GM11168 (cell line): ENCODE measurements around the gene DISP3.

ENCODE experiments used
- in situ Hi-C: fragments of 300-500 bp; cut with MboI; formaldehyde crosslinking; loops from one replicate; pipeline ENCODE4 v1.12.0; 2022; ENCODE audit warnings: low sequenced_read_pairs; ENCODE audit not compliant: unreplicated experiment

DISP3 gene

DNA sequence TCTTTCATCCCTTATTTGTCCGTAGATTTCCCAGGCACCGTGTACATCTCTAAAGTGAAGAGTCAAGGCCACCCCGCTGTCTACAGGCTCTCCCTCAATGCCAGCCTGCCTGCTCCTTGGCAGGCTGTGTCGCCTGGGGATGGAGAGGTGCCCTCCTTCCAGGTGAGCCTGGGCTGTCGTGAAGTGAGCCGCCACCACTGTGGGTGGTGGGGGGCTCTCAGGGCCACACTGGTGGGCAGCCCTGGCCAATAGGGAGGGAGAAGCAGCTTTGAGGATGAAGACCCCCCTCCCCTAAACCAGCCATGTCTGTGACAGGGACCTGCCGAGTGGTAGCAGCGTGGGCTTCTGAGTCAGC lies 46.2 kb downstream of the DISP3 start:
- in situ Hi-C loops = no loop called here

DNA sequence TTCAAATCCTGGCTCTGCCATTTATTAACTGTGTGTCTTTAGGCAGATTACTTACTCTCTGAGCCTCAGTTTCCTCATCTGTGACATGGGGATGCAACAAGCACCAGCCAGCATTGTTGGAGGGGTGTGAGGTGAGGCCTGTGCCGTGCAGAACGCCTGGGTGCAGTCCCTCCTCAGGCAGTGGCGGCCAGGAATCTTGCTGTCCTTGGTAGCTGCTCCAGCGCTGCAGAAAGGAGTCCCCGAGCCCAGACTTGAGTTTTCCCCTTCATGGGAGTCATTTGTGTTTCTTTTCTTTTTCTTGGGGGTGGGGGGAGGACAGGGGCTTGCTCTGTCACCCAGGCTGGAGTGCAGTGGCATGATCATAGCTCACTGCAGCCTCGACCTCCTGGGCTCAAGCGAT lies 46.6 kb downstream of the DISP3 start:
- in situ Hi-C loops = no loop called here

DNA sequence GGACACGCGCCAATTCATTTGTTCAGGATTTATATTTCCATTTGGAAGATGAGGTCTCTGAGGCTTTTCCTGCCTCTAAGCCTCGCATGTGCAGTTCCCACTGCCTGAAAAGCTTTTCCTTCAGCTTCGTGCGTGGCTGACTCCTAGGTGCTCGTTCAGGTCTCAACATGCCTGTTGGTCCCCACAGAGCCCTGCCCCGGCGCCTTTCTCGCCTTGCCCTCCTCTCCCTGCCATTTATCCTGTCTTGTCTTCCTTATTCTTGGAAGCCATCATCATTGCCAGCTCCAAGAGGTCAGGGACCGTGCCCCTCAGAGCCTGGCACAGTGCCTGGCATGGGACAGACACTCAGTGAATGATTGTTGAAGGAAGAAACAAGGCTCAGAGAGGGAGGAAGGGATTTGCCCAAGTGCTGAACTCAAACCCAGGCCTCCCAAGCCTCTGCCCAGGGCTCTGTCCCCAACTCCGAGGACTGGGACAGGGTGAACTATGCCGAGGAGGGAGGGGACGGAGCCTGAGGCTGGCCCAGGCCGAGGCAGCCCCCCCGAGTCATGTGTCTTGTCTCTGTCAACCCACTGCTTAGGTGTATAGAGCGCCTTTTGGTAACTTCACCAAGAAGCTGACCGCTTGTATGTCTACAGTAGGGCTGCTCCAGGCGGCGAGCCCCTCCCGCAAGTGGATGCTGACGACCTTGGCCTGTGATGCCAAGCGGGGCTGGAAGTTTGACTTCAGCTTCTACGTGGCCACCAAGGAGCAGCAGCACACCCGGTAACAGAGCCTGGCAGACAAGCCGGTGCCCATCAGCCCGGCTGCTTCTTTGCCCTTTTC lies 47.3 kb downstream of the DISP3 start:
- in situ Hi-C loops = no loop called here

DNA sequence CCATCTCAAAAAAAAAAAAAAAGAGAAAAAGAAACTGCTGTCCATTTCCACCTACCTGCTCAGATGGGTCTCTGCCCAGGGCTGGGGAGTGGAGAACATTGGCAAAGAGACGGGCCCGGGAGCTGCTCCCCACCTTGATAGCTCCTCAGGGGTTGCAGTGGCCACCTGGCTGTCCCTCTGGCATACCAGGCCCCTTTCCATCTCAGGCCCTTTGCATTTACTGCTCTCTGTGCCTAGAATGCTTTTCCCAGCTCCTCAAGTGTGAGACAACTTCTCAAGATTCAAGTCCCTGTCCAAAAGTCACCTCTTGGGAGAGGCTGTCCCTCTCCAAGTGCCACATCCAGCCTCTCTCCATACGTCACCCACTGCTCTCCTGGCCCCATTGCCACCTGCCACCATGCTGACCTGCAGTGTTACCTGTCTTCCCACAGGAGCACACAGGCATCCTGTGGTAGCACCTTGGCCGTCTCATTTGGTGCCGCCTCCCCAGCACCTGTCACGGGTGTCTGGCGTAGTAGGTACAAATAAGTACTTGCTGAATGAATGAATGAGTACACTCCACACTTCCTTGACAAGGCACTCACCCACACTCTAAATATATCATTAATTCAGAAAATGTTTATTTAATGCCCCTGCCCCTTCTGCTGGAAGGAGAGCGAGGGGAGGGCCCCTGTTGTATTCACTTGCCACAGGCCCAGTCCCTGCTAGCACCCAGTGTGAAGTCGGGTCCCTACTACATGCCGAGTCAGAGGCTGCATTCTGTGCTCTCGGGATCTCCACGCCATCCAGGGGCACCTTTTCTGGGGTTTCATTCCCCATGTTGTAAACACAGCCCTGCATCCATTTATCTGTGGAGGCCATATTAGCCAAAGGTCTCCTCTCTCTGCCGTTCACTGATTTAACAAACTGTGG lies 48.8 kb downstream of the DISP3 start:
- in situ Hi-C loops = no loop called here

DNA sequence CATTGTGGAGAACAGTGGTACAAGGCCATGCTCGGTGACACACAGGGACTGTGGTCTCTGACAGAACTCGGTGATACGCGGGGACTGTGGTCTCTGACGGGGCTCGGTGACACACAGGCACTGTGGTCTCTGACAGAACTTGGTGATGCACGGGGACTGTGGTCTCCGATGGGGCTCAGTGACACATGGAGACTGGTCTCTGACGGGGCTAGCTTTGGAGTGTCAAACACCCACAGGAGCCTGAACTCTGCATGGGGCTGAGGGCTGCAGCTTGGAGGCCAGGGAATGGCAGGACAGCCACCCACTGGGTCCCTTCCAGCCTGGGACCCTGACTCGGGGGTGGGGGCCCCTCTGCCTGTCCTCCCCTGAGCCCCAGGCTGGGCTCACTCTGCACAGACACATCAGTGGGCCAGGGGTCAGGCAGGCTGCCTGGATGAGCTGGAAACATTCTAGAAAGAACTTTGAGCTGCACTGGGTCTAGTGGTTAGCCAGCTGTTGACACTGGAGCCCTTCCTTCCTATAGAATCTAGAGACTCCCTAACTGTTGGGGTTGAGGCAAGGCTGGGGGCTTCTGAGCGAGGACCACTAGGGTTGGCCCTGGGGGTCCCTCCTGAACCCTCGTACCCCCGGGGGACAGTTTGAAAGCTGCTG lies 49.8 kb downstream of the DISP3 start:
- in situ Hi-C loops = no loop called here

DNA sequence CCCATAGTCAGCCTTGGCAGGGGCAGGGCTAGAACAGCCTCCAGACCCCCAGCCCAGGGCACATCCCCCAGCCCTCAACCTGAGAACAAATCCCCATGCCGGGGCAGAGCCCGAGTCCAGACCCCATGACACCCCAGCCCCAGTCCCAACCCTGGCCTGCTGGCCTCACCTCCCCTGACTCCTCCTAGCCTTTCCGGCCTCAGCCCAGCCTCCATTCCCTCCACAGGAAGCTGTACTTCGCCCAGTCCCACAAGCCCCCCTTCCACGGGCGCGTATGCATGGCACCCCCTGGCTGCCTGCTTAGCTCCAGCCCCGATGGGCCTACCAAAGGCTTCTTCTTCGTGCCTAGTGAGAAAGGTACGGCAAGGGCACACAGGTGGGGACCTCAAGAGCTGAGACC lies 50.4 kb downstream of the DISP3 start:
- in situ Hi-C loops = no loop called here

DNA sequence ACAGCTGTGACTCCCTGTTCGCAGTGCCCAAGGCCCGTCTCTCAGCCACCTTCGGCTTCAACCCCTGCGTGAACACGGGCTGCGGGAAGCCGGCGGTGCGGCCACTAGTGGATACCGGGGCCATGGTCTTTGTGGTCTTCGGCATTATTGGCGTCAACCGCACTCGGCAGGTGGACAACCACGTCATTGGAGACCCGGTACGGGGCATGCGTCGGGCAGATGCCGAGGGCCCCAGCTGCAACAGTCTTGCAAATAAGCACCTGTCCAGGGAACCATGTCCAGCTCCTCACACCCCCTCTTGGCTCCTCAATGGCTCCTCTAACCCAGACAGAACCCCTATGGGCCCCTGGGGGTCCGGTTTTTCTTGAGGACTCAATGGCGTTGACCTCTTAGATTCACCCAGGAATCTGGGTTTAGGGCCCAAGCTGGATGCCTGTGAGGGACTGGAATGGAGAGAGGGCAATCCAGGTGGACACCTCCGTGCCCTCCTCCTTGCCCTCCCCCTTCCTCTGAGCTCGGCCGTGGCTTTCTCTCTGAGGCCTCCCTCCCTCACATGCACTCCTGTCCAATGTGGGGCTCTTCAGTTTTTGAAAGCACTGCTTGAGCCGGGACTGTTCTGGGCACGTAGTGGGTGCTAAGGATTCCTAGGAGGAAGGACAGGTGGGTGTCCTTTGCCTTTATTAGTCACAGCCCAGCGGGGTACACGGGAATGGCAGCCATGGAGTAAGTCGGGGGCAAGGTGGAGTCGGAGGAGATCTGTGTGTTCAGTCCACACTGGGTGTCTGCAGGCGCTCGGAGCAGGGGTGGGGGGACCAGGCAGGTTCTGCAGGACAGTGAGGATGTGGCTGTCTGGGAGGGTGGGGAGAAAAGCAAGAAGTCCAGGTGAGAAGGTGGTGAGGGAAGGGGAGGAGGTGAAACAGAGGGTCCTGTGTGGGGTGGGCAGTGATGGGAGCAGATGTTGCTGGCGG lies 51.1 kb downstream of the DISP3 start:
- in situ Hi-C loops = no loop called here

DNA sequence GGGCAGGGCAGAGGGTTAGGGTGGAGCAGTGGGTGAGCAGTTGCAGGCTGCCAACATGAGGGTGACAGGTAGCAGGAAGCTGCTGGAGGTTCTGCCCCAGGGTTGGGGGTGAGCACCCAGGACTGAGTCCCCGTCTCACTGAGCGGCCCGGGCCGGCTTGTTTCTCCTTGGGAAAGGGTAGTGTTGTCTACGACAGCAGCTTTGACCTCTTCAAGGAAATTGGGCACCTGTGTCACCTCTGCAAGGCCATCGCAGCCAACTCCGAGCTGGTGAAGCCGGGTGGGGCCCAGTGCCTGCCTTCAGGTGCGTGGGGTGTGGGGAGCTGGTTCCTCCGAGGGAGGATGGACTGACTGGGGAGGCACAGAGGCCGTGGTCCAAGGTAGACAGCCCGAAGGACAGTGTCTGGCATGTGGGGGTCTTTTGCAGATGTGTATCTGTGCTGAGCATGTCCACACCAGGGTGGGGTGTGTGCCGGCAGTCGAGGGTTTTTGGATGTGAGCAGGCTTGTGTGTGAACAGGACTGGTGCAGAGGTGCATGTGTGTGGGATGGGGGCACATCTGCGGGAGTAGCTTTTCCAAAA lies 51.9 kb downstream of the DISP3 start:
- in situ Hi-C loops = no loop called here

DNA sequence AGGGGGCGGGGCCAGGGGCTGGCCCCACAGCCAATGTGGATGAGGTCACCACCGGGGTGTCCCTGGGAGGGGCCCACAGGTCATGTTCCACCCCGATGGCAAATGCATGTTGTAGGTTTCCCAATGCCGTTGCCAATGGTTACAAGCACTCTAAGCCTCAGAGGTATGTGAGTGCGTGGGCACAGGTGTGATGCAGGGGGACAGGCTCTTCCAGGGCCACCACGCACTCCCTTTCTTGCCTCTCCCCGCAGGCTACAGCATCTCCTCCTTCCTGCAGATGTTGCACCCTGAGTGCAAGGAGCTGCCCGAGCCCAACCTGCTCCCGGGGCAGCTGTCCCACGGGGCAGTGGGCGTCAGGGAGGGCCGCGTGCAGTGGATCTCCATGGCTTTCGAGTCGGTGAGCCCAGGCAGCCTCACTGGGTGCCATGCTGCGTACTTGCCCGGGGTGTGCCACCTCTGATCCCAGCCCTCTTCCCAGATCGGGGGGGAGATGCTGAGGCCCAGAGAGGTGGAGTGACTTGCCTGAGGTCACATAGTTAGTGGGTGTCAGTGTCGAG lies 52.4 kb downstream of the DISP3 start:
- in situ Hi-C loops = no loop called here

DNA sequence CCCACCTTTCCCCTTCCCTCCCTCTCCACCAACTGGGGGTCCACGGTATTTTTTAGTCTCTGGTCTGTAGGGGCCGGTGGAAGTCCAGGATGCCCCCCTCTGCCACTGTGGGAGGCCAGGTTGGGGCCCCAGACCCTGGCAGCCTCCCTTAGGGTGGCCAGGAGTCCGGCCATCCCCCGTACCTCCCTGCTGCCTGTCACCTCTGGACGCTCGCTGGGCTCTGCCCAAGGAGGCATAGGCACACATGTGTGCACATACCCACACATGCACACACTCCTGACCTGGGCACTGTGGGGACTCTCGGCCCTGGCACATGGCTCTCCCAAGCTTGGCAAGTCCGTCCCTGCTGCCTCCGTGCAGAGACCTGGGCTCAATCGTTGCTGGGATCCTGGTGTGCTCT lies 53.0 kb downstream of the DISP3 start:
- in situ Hi-C loops = no loop called here

DNA sequence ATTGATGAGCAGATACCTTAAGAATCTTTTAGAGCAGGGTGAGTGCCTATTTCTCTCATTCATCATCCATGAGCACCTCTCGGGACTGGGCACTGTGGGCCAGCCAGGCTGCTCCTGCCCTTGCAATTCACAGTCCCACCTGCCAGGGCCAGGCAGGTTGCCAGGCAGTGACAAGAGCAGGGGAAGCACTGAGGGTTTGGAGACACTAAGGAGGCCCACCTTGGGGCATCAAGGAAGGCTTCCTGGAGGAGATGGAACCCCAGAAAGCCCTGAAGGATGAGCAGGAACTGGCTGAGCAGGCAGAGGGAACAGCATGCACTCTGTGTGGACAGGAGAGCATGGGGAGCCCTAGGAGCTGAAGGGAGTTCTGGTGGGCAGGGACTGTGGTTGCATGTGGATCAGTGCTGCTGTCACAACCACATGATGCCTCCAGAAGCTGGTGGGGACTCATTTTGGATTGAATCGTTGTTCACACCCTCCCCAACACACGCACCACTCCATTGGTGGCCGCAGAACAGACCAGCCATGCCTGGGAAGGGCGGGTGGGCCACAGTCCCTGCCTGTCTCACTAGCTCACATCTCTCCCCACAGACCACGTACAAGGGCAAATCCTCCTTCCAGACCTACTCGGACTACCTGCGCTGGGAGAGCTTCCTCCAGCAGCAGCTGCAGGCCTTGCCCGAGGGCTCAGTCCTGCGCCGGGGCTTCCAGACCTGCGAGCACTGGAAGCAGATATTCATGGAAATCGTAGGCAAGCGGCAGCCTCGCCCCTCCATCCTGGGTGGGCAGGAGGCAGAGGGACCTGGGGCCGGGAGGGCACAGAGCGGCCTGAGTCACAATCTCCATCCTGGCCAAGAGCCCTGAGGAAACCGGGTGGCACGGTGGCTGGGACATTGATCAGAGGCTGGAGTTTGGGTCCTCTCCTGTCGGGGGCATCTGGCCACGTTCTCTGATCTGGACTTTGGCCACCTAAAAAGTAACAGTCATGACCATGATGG lies 55.1 kb downstream of the DISP3 start:
- in situ Hi-C loops = no loop called here

DNA sequence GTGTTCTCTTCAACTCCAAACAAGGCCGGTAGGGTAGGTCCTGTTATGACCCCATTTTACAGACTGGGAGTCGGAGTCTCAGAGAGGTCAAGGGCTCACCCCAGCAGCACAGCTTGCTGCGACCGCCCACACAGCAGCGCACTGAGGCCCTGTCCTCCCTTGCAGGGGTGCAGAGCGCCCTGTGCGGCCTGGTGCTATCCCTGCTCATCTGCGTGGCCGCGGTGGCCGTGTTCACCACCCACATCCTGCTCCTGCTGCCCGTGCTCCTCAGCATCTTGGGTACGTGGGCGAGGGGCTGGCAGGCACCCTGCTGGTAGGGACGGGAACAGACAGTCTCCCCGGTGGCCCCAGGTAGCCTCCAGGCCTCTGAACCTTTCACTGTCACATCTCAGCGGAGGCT lies 55.9 kb downstream of the DISP3 start:
- in situ Hi-C loops = no loop called here

DNA sequence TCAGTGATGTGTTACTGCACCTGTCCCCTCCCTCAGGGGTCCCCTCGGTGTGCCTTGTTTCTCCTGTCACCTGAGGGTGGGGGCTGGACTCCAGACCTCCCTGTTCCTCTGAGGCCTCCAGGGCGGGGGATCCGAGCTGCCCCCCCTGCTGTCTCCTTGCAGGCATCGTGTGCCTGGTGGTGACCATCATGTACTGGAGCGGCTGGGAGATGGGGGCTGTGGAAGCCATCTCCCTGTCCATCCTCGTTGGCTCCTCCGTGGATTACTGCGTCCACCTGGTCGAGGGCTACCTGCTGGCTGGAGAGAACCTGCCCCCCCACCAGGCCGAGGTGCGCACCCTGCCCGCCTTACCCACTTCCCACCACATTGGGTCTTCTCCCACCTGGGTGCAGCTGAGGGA lies 56.4 kb downstream of the DISP3 start:
- in situ Hi-C loops = no loop called here

DNA sequence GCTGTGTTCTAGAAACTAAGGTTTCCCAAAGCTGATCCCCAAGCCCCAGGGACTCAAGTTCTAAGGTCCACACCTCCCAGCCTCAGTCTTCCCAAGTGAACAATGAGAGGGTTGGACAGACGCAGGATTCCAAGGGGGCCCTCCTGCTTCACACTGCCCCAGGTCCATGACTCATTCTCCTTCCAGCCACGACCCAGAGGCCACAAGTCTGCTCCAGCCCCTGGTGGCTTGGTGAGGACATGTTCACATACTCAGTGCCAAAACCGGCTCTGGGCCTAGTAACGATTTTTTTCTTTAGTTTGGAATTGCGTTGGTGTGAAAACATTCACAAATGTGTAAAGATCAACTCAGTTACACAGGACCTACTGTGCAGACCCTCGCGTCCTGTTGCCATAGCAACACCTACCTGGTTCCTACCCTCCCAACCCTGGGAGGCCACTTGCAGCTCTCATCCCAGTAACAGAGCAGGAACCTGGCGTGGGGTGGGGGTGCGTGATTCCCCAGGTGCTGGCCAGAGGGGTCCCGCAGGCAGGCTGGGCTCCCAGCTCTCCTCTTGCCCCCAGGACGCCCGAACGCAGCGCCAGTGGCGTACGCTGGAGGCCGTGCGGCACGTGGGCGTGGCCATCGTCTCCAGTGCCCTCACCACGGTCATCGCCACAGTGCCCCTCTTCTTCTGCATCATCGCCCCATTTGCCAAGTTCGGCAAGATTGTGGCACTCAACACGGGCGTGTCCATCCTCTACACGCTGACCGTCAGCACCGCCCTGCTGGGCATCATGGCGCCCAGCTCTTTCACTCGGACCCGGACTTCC lies 57.0 kb downstream of the DISP3 start:
- in situ Hi-C loops = no loop called here

DNA sequence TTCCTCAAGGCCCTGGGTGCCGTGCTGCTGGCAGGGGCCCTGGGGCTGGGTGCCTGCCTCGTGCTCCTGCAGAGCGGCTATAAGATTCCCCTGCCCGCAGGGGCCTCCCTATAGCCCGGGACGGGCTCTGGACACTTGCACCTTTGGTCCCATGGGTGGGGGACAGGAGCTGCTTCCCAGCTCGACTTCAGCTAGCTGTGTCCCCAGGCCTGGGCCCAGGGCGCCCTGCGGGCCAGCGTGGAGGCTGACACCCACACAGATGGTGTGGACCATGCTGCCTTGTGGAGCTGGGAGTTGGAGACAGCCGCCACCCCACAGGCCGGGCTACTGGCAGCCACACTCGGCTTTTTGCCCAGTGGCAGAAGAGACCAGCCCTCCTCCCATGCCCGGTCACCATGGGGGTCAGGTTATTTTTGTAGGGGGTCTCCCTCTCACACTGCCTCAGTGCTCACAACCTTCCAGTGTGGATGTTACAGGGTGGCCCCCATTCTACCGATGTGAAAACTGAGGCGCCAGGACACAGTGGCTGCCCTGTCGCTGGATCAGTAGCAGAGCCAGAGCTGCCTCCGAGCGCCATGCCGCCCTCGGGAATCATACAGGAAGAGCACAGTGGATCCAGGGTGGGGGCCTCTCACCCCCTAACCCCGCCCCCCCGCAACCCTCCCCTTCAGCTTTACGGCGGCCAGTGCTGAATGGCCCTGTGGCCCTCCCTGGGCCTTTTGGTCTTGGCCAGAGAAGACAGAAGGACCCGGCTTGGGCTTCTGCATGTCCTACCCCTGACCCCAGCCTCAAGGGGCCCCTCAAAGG lies 57.8 kb downstream of the DISP3 start:
- in situ Hi-C loops = no loop called here

DNA sequence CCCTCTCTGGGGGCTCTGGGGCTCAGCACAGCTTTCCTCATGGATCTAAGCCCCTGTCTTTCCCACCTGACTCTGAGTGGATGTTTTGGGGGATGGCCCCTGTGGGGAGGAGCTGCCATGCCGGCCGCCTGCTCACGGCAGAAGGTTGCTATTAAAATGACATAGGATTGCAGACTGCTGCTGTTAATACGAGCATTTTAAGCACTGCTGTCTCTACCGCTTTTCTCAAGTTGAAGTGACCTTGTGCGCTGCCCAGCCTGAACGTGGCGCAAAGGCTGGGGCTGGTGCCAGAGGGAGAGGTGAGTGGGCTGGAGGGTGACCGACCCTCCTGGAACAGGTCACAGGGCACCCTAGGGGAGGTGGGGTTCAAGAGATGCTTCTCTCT lies 58.4 kb downstream of the DISP3 start:
- in situ Hi-C loops = no loop called here
